Endothelial cell of umbilical vein (primary cell): ENCODE measurements around the gene MECR.

ENCODE experiments used
- EZH2 ChIP-seq: IDR thresholded peaks from 2 replicates; pipeline ENCODE4 v1.6.1; 2012; ENCODE audit warnings: borderline replicate concordance, low read depth, mild to moderate bottlenecking, moderate library complexity, low read length, inconsistent platforms; ENCODE audit not compliant: severe bottlenecking
- MAX ChIP-seq: IDR thresholded peaks from 2 replicates; pipeline ENCODE4 v1.6.1; 2011; ENCODE audit not compliant: insufficient read depth, insufficient read length
- MYC ChIP-seq: IDR thresholded peaks from one replicate; pipeline ENCODE4 v1.6.1; 2011; ENCODE audit warnings: mild to moderate bottlenecking, low read depth, low read length
- POLR2A ChIP-seq: IDR thresholded peaks from 2 replicates; pipeline ENCODE4 v1.6.1; 2012; ENCODE audit warnings: low read depth, mild to moderate bottlenecking, control low read depth, low read length
- TF ChIP-seq, protein P1 (sequence below), 2 donors: IDR thresholded peaks; 1 replicate in 1 of 2; 2 replicates in 1 of 2; pipeline ENCODE4 v1.5.1; 2011; ENCODE audit warnings: low read length in 2 of 2, mild to moderate bottlenecking in 2 of 2, moderate library complexity in 2 of 2, control low read depth in 1 of 2, inconsistent platforms in 1 of 2, low read depth in 1 of 2; ENCODE audit not compliant: insufficient read depth in 1 of 2; ENCODE audit errors: extremely low read depth in 1 of 2

DNA sequence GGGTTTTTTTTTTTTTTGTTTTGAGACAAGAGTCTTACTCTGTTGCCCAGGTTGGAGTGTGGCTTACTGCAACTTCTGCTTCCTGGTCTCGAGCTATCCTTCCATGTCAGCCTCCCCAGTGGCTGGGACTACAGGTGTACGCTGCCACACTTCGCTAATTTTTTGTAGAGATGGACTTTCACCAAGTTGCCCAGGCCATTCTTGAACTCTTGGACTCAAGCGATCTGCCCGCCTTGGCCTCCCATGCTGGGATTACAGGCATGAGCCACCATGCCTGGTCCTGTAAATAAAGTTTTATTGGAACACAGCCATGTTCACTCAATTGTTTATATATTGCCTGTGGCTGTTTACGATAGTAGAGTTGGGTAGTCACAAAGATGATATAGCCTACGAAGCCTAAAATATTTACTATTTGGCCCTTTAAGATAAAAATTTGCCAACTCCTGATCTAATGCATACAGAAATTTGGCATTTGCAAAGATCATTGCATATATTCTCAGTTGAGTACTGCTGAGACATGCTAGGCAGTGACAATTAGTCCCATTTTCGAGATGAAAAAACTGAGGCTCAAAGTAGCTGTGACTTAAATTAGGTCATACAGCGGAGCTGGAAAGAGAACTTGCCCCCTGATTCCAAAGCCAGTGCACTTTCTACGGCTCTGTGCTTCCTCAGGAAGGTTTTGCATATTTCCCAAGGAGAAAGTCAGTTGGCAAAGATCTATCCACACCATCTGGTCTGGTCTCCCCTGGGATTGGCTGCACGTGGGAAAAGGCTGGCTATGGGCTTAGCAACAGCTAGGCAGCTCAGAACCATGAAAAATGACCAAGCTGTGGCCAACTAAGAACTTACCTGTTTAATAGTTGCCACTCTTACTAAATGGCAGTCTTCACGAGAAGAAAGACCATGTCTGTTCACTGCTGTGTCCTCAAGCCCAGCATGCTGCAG, 19.4 kb downstream of the MECR start:
- TF ChIP-seq, protein P1, sequence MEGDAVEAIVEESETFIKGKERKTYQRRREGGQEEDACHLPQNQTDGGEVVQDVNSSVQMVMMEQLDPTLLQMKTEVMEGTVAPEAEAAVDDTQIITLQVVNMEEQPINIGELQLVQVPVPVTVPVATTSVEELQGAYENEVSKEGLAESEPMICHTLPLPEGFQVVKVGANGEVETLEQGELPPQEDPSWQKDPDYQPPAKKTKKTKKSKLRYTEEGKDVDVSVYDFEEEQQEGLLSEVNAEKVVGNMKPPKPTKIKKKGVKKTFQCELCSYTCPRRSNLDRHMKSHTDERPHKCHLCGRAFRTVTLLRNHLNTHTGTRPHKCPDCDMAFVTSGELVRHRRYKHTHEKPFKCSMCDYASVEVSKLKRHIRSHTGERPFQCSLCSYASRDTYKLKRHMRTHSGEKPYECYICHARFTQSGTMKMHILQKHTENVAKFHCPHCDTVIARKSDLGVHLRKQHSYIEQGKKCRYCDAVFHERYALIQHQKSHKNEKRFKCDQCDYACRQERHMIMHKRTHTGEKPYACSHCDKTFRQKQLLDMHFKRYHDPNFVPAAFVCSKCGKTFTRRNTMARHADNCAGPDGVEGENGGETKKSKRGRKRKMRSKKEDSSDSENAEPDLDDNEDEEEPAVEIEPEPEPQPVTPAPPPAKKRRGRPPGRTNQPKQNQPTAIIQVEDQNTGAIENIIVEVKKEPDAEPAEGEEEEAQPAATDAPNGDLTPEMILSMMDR (IDR thresholded peaks at IDR 0.05; ENCODE audit: extremely low read depth in 1 of 2, insufficient read depth in 1 of 2, low read depth in 1 of 2, low read length in 2 of 2) = no peak
- TF ChIP-seq EZH2 (no peak), MAX (no peak), POLR2A (no peak), MYC (no peak)
